H9 (cell line): ENCODE data around the gene KLK6. TPM values are rescaled to one million over a fixed set of nuclear protein-coding genes. Genes with fewer than 3 reads are reported as not detected.

Experiments
- DNase-seq: peaks from one replicate; pipeline ENCODE4 v3.0.0-alpha.2; 2017
- H2AFZ ChIP-seq: one replicate; pipeline ENCODE4 v1.6.1; 2013; ENCODE audit warnings: mild to moderate bottlenecking, low read length, control low read depth, moderate library complexity
- H2AK5ac ChIP-seq: 2 replicates; pipeline ENCODE4 v1.6.1; 2013; ENCODE audit warnings: low read length, control low read depth, mixed read lengths; ENCODE audit not compliant: insufficient read length
- H2BK120ac ChIP-seq: one replicate; pipeline ENCODE4 v1.6.1; 2013; ENCODE audit warnings: low read depth, mild to moderate bottlenecking, low read length, control low read depth, inconsistent platforms; ENCODE audit not compliant: poor library complexity, severe bottlenecking
- H2BK12ac ChIP-seq: 2 replicates; pipeline ENCODE4 v1.6.1; 2013; ENCODE audit warnings: low read length, control low read depth, mixed read lengths, low read depth; ENCODE audit not compliant: insufficient read length
- H2BK15ac ChIP-seq: 2 replicates; pipeline ENCODE4 v1.6.1; 2013; ENCODE audit warnings: low read depth, low read length, control low read depth
- H2BK20ac ChIP-seq: one replicate; pipeline ENCODE4 v1.6.1; 2013; ENCODE audit warnings: low read depth, mild to moderate bottlenecking, low read length, control low read depth, inconsistent platforms; ENCODE audit not compliant: poor library complexity, severe bottlenecking
- H2BK5ac ChIP-seq: 2 replicates; pipeline ENCODE4 v1.6.1; 2013; ENCODE audit warnings: low read length, control low read depth, mixed read lengths; ENCODE audit not compliant: insufficient read length
- H3K14ac ChIP-seq: 2 replicates; pipeline ENCODE4 v1.6.1; 2013; ENCODE audit warnings: low read length, control low read depth; ENCODE audit not compliant: insufficient read depth
- H3K18ac ChIP-seq: 2 replicates; pipeline ENCODE4 v1.6.1; 2013; ENCODE audit warnings: low read depth, mild to moderate bottlenecking, mixed read lengths, low read length, control low read depth; ENCODE audit not compliant: insufficient read length
- H3K23ac ChIP-seq: 2 replicates; pipeline ENCODE4 v1.6.1; 2013; ENCODE audit warnings: low read length, control low read depth, mixed read lengths, low read depth; ENCODE audit not compliant: insufficient read length
- H3K23me2 ChIP-seq: 2 replicates; pipeline ENCODE4 v1.6.1; 2013; ENCODE audit warnings: low read depth, mild to moderate bottlenecking, mixed read lengths, low read length, control low read depth; ENCODE audit not compliant: insufficient read length, poor library complexity, severe bottlenecking
- H3K27ac ChIP-seq: 2 replicates; pipeline ENCODE4 v1.5.1; 2013; ENCODE audit warnings: low read length, control low read depth, mixed read lengths, low read depth; ENCODE audit not compliant: insufficient read length
- H3K27me3 ChIP-seq: 2 replicates; pipeline ENCODE4 v1.6.1; 2013; ENCODE audit warnings: low read length, control low read depth, inconsistent platforms; ENCODE audit not compliant: insufficient read depth
- H3K4ac ChIP-seq: 2 replicates; pipeline ENCODE4 v1.6.1; 2013; ENCODE audit warnings: low read depth, mild to moderate bottlenecking, control low read depth, inconsistent platforms, low read length, moderate library complexity
- H3K4me1 ChIP-seq: 2 replicates; pipeline ENCODE4 v1.6.1; 2013; ENCODE audit warnings: low read length, control low read depth, inconsistent platforms; ENCODE audit not compliant: insufficient read depth
- H3K4me2 ChIP-seq: 2 replicates; pipeline ENCODE4 v1.6.1; 2013; ENCODE audit warnings: low read length, control low read depth, mixed read lengths; ENCODE audit not compliant: insufficient read length, insufficient read depth
- H3K56ac ChIP-seq: 2 replicates; pipeline ENCODE4 v1.6.1; 2013; ENCODE audit warnings: low read depth, mild to moderate bottlenecking, mixed read lengths, low read length, control low read depth; ENCODE audit not compliant: insufficient read length
- H3K79me1 ChIP-seq: 2 replicates; pipeline ENCODE4 v1.6.1; 2013; ENCODE audit warnings: low read depth, mild to moderate bottlenecking, moderate library complexity, low read length, control low read depth, inconsistent platforms; ENCODE audit not compliant: insufficient read depth, poor library complexity, severe bottlenecking
- H3K79me2 ChIP-seq: 2 replicates; pipeline ENCODE4 v1.6.1; 2013; ENCODE audit warnings: low read length, control low read depth, inconsistent platforms; ENCODE audit not compliant: insufficient read depth
- H3K9ac ChIP-seq: 2 replicates; pipeline ENCODE4 v1.6.1; 2013; ENCODE audit warnings: low read length, control low read depth, mixed read lengths; ENCODE audit not compliant: insufficient read length; ENCODE audit errors: extremely low read depth
- H3K9me3 ChIP-seq: one replicate; pipeline ENCODE4 v1.6.1; 2013; ENCODE audit warnings: low read depth, low read length, inconsistent platforms; ENCODE audit not compliant: control insufficient read depth
- H3T11ph ChIP-seq: one replicate; pipeline ENCODE4 v1.6.1; 2013; ENCODE audit warnings: mild to moderate bottlenecking, low read length, control low read depth, inconsistent platforms
- H4K20me1 ChIP-seq: one replicate; pipeline ENCODE4 v1.6.1; 2013; ENCODE audit not compliant: control insufficient read depth, insufficient read length, insufficient read depth
- H4K5ac ChIP-seq: 2 replicates; pipeline ENCODE4 v1.6.1; 2013; ENCODE audit warnings: low read depth, mild to moderate bottlenecking, mixed read lengths, low read length, control low read depth; ENCODE audit not compliant: insufficient read length
- H4K8ac ChIP-seq: replicated peaks from 2 replicates; pipeline ENCODE4 v1.6.1; 2013; ENCODE audit warnings: low read length, control low read depth, mixed read lengths, low read depth; ENCODE audit not compliant: insufficient read length
- H4K91ac ChIP-seq: 2 replicates; pipeline ENCODE4 v1.6.1; 2013; ENCODE audit warnings: low read depth, mild to moderate bottlenecking, moderate library complexity, mixed read lengths, low read length, control low read depth; ENCODE audit not compliant: insufficient read length
- H3K27ac Mint-ChIP-seq, 3 experiments: 2 replicates in 2 of 3; 3 replicates in 1 of 3; pipeline ENCODE4 v1.8.0; 2020 to 2021; ENCODE audit warnings: mixed read lengths in 3 of 3, mild to moderate bottlenecking in 1 of 3, moderate library complexity in 1 of 3
- H3K27me3 Mint-ChIP-seq: 2 replicates; pipeline ENCODE4 v1.8.0; 2021; ENCODE audit warnings: low read depth, mild to moderate bottlenecking, moderate library complexity, mixed read lengths
- H3K36me3 Mint-ChIP-seq, 3 experiments: 2 replicates in 2 of 3; 3 replicates in 1 of 3; pipeline ENCODE4 v1.8.0; 2020 to 2021; ENCODE audit warnings: low read depth in 3 of 3, mixed read lengths in 3 of 3; ENCODE audit not compliant: insufficient read depth in 1 of 3
- H3K4me1 Mint-ChIP-seq, 2 experiments: 2 replicates each; pipeline ENCODE4 v1.8.0; 2020; ENCODE audit warnings: mixed read lengths in 2 of 2
- H3K4me3 Mint-ChIP-seq, 2 experiments: 2 replicates in 1 of 2; 3 replicates in 1 of 2; pipeline ENCODE4 v1.8.0; 2020 to 2021; ENCODE audit warnings: mild to moderate bottlenecking in 2 of 2, mixed read lengths in 2 of 2, moderate library complexity in 1 of 2
- H3K9me3 Mint-ChIP-seq, 2 experiments: 2 replicates in 1 of 2; 3 replicates in 1 of 2; pipeline ENCODE4 v1.8.0; 2020; ENCODE audit warnings: mild to moderate bottlenecking in 2 of 2, mixed read lengths in 2 of 2, moderate library complexity in 1 of 2
- WGBS: extraction: QIAGEN DNeasy Blood & Tissue Kit; methylation state at CpG from one replicate; pipeline ENCODE4 v1.1.7; 2013; ENCODE audit warnings: missing lambda C conversion rate, low lambda C conversion rate, mixed read lengths; ENCODE audit not compliant: insufficient read length; ENCODE audit errors: extremely low coverage; 5-methylcytosine and 5-hydroxymethylcytosine counted together
- total RNA-seq: library from RNA; stranded (reverse); gene quantifications from 2 replicates; pipeline ENCODE4 v1.2.1, GENCODE V29; 2021
- TF ChIP-seq, protein P1 (sequence below): fragments of 200-600 bp; sonication (generic); conservative IDR thresholded peaks from 3 replicates; pipeline ENCODE4 v1.8.0; 2021; ENCODE audit warnings: antibody characterized with exemption, mild to moderate bottlenecking

Gene KLK6
- total RNA-seq, 1 experiment from 2014 or later: 2.6 TPM

DNA sequence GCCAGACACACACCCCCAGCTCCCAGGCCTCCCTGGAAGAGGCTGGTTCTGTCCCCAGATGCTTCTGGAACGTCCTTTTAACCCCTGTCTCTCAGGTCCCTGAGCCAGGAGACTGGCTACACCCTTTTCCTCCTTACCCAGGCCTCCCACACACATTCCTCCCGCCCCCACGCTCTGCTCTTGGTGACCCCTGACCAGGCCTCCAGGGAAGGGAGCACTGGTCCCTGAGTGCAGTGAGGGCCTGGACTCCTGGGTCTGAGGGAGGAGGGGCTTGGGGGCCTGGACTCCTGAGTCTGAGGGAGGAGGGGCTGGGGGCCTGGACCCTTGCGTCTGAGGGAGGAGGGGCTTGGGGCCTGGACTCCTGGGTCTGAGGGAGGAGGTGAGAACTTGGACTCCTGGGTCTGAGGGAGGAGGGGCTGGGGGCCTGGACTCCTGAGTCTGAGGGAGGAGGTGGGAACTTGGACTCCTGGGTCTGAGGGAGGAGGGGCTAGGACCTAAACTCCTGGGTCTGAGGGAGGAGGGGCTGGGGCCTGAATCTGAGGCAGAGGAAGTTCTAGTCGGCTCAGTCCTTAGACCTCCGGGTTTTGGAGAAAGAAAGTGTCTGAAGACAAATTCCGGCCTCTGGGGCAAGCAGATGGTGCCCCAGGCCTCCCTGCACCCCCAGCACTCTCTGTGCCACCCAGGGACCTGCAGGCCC is 527 bp downstream of the KLK6 start:
- no peak overlapping the region for H4K8ac ChIP-seq
- Mint-ChIP-seq H3K27me3 (peaks cover 19% of the 10 kb centered on the region), H3K4me1 (peaks cover 12 to 35% of the 10 kb centered on the region in 2 experiments), H3K27ac (no peak overlapping the region), H3K9me3 (no peaks in the 10 kb centered on the region), H3K36me3 (no peaks in the 10 kb centered on the region), H3K4me3 (no peak overlapping the region)
- H3K27me3 ChIP-seq: no peaks in the 10 kb centered on the region
- no peak overlapping the region for H2BK12ac ChIP-seq
- no peaks in the 10 kb centered on the region for H3K79me1 ChIP-seq
- H2BK5ac ChIP-seq: no peak overlapping the region
- H2AK5ac ChIP-seq: no peak overlapping the region
- H3K23me2 ChIP-seq: no peaks in the 10 kb centered on the region
- H3K9me3 ChIP-seq: no peaks in the 10 kb centered on the region
- no peak overlapping the region for H3K14ac ChIP-seq
- no peaks in the 10 kb centered on the region for H4K20me1 ChIP-seq
- H2BK120ac ChIP-seq: no peak overlapping the region
- TF ChIP-seq, protein P1, sequence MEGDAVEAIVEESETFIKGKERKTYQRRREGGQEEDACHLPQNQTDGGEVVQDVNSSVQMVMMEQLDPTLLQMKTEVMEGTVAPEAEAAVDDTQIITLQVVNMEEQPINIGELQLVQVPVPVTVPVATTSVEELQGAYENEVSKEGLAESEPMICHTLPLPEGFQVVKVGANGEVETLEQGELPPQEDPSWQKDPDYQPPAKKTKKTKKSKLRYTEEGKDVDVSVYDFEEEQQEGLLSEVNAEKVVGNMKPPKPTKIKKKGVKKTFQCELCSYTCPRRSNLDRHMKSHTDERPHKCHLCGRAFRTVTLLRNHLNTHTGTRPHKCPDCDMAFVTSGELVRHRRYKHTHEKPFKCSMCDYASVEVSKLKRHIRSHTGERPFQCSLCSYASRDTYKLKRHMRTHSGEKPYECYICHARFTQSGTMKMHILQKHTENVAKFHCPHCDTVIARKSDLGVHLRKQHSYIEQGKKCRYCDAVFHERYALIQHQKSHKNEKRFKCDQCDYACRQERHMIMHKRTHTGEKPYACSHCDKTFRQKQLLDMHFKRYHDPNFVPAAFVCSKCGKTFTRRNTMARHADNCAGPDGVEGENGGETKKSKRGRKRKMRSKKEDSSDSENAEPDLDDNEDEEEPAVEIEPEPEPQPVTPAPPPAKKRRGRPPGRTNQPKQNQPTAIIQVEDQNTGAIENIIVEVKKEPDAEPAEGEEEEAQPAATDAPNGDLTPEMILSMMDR: no peak
- no peak overlapping the region for H3K56ac ChIP-seq
- H3K4me1 ChIP-seq: peaks cover 3% of the 10 kb centered on the region; the same call in 1 of the 2 replicates
- H4K91ac ChIP-seq: no peak overlapping the region
- H4K5ac ChIP-seq: no peak overlapping the region
- H3K23ac ChIP-seq: no peak overlapping the region
- no peak overlapping the region for H3K4ac ChIP-seq
- no peak overlapping the region for H2BK20ac ChIP-seq
- no peaks in the 10 kb centered on the region for H3K79me2 ChIP-seq
- no peak overlapping the region for H2AFZ ChIP-seq
- no peak overlapping the region for H3T11ph ChIP-seq
- H2BK15ac ChIP-seq: no peak overlapping the region
- H3K9ac ChIP-seq: no peak overlapping the region
- no peak for DNase-seq
- no CpG with 5 or more reads among the region's 7 CpGs for WGBS
- H3K4me2 ChIP-seq: no peak overlapping the region
- H3K18ac ChIP-seq: peak overlapping the region; percentile 58
- H3K27ac ChIP-seq: no peak overlapping the region
